RKO (cell line): ENCODE results near the gene CCDC142.
A peak's percentile ranks its signal among the peaks of the same experiment; 100 is the strongest.
"Not testable (repeated sequence)": the region's sequence is repeated elsewhere in the genome, so short reads cannot be mapped to it uniquely, and the experiment has no call there.

ENCODE experiments used
- DNase-seq: peaks from one replicate; pipeline ENCODE4 v3.0.0-alpha.2; 2016; ENCODE audit warnings: low spot score

The CCDC142 gene

DNA sequence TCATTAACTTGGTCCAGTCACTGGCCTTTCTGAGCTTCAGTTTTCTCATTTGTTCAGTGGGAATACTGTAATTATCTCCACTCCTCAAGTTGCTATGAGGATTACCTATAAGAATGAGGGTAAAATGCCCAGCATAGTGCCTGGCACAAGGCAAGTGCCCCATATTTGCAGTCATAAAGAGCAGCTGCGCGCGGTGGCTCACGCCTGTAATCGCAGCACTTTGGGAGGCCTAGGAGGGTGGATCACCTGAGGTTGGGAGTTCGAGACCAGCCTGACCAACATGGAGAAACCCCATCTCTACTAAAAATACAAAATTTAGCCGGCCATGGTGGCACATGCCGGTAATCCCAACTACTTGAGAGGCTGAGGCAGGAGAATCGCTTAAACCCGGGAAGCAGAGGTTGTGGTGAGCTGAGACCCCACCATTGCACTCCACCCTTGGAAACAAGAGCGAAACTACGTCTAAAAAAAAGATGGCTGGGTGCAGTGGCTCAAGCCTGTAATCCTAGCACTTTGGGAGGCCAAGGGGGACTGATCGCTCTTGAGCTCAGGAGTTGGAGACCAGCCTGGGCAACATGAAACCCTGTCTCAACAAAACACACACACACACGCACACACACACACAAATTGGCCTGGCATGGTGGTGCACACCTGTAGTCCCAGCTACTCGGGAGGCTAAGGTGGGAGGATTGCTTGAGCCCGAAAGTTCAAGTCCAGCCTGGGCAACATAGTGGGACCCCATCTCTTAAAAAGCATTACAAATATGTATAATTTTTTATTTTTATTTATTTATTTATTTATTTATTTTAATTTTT is 40.1 kb downstream of the CCDC142 start:
- DNase-seq, result not testable (repeated sequence)

DNA sequence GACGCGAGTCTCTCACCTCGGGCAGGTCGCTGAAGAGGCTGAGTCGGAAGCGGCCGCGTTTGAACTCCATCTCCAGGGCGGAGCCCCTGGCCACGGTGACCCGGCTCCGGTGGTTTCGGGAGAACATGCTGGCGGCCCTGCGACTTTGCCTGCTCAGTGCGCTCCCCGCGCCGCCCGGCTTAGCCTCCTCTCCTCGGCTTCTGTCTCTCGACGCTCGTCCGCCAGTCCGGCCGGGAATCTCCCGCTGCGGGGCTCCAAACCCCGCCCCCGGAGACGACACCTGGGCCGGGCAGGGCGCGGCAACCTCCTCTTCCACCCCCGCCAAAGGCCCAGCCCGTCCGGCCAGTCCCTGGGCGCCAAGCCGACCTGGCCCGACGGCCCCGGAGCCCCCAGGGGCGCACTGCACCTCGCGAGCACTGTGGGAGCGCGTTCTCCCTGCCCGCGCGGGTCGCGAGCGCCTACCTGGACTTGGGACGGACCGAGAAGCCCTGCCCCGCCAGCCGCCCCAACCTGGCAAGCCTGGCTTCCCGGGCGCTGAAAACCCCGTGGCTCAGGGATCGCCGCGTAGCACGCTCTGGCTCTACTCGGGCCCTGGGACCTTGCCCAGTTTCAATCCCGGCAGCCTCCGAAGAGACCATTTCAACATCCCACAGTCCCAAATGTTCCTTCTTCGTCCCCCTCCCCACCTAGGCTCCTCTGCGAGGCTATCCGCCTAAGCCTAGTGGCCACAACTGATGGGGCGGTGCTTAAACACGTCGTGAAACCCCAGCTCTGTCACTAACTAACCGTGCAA is 40.9 kb downstream of the CCDC142 start, which contains the start of gene RTKN:
RTKN (minus strand) TSS at position 248 of the 793 bp plus-strand sequence; CDS start at position 127, 121 bp downstream.
- DNase-seq, result peak; percentile 66

DNA sequence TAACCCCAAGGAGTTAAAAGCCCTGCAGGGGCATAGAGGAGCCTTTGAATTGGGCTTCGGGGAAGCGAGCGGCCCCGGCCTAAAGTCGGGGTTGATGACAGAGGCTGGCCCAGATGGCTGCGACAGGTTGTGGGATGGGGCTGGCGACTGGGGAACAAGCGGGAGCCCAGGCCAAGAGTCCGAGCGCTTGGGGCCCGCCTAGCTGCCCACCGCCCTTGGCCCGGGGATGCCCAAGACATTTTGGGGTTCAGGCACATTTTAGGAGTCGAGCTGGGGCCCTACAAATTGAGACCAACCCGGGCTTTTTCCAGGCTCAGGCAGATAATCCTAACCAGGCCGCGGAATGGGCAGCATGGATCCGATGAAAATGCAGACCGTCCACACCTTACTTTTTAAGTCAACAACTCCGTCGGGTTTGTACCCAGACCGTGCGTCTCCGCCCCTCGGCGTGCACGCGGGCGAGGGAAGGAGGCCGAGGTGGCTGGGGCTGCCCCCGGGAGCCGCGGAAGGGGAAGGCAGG is 41.6 kb downstream of the CCDC142 start:
- peak; percentile 45 for DNase-seq

DNA sequence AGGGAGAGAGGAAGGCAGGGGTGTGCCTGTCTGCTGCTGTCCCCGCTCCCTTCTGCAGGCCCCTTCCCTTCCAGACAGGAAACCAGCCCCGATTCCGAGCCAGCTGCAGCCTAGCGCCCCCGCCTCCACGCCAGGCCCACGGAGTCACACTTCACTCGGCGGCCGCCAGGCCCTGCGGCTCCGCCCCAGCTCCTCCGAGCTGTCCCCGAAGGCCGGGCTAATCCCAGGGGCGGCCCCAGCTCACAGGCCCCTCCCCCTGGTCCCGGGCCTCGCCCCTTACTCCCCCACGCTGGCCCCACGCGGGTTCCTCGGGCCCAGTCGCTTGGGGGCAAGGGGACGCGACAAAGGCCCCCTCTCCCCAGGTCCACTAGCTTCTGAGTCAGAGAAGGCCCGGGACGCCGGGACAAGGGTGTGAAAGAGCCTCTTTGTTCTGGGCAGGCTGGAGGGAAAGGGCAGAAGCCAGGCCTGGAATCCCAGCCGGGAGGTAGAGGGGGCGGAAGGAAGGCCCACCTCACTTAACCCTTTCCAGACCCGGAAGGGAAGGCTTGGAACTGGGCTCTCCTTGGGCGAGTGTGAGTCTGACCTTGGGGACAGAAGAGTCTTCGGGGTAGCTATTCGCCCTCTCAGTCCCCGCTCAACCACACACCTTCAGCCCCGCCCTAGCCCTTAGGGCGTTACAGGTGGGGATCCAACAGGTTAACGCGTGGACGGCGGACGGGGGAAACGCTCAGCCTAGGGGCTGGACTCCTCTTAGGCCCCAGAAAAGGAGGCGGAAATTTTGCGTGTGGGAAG is 42.2 kb downstream of the CCDC142 start:
- DNase-seq, result peak; percentile 89

DNA sequence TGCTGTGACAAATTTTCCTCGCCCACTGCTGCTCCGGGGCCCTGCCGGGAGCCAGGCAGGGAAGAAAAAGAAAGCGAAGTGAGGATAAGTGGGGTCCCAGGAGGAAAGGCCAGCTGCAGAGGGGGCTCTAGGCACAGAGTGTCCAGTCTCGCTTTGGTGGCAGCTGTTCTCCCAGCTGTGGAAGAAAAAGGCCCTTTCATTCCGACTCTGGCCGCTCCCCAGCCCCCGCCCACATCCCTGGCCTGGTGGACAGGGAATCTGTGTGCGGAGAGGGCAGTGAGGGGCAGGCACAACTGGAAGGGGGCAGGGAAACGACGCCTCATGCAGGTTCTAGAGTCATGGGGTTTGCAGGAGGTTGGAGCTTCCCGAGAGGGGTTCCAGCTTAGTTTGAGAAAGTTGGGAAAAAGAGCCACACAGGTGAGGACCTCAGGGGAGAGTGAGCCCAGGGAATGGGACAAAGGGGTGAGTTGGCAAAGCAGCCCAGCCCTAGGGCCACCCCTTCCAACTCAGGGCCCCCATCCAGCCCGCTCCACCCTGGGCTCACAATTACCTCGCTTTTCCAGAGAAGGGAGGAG is 42.9 kb downstream of the CCDC142 start:
- DNase-seq, result peak; percentile 45

DNA sequence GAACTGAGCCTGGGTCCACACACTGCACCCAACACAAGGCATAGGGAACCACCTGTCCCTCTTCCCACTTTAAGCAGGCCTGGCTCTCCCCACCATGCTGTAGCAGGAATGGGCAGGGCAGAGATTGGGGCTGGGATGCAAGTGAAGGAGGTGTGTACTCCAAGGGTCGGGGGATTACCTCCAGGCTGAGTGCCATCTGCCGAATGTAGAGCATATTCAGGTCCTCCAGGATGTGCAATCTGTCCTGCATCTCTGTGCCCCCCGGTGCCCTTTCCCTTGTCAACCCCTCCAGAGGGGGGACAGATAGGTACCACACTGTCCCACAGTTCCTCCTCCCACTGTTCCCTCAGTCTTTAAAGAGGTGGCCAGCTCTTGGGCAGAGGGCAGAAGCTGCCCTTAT is 43.4 kb downstream of the CCDC142 start:
- DNase-seq, result no peak

DNA sequence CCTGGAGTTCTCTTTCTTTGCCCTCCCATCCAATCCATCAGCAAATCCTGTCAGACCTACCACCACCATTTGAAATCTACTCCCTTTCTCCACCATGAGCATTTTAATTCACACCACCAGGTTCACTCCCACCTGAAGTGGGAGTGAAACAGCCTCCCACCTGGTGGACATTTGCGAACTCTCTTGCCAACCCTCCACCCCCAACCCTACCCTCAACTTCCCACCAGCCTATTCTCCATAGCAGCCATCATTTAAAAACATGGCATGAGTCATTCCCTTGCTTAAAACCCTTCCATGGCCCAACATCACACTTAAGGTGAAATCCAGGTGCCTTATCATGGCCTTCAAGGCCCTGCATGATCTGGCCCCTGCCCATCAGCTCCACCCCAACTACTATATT is 44.5 kb downstream of the CCDC142 start:
- DNase-seq, result no peak

DNA sequence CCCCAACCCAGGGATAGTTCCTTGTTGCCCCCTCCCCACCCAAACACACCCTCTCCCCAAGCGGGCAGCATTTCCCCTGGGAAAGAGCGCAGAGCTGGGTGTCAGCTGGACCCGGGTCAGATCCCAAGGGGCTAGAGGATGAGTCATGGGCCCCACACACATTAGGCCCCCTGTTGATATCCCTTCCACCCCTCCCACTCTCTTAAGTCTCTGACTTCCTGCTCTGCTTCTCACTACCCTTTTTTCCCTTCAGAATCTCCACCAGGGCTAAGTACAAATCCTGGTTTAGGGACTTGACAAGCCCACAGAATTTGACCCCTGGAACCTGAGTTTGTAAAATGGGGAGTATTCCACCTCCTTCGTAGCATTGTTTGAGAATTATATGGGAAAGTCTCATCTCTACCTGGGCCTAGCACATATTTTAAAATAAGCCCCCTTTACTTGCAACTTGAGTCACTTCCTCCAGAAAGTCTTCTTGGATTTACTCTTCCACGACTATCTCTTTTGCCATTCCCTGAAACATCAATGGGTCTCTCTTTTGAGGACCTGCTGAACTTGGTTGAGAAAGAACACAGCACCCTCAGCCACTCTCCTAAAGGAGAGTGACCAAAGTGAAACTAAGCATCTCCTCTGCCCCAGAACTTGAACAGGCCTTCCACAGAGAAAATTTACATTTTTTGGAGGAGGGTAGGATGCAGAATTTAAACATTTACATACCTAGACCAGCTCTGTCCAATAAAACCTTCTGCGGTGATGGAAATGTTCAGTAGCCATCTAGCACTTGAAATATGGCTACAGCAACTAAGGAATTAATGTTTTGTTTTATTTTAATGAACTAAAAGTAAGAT is 45.7 kb downstream of the CCDC142 start:
- DNase-seq, result no peak

DNA sequence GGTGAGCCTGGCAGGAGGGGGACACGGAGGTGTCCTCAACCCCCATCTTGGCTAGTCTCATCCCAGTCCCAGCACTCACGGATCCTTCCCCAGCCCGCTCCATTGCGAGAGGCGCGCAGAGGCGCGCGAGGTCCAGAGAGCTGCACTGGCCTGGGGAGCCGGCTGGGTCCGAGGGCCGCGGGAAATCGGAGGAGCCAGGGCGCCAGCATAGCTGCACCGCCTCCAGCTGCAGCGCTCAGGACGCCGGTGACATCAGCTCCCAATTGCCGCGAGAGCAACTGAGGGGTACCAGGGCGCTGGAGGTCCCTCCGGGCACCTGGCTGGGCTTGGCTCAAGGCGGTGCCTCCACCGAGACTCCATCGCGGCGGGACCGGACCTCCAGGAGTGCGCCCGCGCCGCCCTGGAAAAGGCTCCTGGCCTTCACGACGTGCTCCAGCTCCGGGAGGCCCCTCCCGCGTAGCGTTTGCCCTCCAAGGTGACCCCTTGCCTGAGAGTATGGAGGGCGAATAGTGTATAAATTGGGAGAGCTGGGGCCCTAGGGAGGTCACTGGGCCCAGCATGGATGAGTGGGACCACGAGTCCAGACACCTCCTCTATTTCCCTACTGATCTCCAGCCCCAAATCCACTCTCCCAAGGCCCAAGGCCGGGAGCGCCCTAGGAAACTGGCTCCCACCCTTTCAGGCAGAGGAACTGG is 46.5 kb downstream of the CCDC142 start:
- DNase-seq, result no peak

DNA sequence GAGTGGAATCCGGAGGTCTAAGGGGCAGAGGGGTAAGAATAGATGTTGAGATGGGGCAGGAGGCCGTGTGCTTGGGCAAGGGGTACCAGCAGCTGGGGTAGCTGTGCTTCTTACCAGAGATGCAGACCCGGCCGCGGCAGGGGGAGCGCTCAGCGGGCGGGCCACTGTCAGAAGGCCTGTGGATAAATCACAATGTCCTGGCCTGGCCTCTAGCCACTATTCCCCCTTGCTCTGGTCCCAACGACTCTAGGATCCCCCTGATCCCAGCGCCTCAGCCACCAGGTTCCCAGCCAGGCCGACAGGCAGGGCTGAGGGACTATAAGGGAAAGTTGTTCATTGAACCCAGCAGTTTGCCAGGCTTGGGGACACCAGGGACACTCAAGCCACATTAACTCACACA is 52.3 kb downstream of the CCDC142 start:
- DNase-seq, result no peak

DNA sequence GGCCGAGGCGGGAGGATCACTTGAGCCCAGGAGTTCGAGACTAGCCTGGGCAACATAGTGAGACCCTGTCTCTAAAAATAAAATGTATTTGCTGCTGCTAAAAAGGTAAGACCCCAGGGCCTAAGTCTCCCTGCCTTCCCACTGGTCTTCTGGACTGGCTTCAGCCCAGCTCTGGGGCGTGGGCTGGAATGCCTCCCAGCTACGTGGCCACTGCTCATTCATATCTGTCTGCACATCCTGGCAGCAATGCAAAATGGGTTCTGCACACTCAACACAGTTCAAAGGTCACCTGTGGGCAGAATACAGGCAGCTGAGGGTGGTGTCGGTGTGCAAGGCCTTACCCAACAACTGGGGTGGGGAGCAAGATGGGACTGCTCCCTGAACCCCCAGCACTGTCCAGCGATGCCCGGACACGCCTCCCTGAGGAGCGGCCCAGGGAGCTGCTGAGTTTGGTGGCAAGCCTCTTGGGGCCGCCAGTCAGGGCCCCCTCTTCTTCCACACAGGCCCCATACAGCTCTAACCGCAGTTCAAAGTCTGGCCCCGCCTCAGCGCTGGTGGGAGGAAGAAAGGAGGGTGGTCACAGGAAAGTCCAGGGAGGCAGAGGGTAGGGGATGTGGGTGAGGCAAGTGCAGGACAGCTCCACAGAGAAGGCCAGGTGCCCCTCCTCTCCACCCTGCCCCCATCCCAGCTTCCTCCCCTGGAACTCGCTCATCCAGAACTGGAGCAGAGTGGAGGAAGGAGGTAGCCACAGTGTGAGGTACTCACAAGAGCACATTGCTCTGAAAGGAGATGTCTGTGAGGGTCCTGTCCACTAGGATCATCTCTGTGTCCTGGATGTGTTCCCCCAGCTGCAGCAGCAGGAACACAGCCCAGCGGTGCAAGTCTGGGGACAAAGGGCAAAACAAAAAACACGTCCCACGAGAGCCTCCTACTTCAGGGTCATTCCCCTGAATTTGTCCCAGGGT is 53.0 kb downstream of the CCDC142 start:
- no peak for DNase-seq

DNA sequence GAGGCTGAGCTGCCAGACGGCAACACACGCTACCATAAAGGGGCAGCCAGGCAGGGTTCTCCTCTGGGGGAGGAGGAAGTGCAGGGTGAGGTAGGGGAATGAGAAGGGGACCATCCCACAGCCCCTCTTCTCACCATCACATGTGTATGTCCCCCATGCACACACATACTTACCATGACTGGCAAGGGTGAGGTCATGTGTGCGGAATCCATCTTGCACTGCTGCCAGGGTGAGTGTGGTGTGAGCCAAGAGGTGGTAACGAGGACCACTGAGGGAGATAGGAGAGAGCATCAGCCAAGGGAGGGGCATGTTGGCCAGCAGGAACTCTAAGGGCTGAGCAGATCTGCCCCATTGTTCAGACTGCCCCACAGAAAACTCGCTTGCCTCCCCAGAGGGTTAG is 54.1 kb downstream of the CCDC142 start:
- DNase-seq, result no peak

DNA sequence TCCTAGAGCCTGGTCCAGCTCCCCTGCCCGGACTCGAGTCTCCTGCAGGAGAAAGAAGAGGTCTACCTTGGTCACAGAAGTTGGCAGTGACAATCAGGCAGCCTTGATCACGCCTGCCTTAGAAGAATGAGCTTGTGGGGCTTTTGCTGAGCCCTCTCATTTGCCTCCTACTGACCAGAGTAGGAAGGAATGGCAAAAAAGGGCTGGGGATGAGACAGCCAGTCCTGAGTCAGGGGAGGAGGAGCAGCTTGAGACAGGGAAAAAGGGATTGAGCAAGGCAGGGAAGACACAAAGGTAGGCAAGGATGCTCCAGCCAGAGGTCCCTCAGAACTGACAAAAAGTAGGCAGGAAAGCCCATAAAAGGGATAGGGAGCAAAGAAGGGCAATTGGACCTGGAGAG is 55.2 kb downstream of the CCDC142 start:
- DNase-seq, result peak; percentile 35

DNA sequence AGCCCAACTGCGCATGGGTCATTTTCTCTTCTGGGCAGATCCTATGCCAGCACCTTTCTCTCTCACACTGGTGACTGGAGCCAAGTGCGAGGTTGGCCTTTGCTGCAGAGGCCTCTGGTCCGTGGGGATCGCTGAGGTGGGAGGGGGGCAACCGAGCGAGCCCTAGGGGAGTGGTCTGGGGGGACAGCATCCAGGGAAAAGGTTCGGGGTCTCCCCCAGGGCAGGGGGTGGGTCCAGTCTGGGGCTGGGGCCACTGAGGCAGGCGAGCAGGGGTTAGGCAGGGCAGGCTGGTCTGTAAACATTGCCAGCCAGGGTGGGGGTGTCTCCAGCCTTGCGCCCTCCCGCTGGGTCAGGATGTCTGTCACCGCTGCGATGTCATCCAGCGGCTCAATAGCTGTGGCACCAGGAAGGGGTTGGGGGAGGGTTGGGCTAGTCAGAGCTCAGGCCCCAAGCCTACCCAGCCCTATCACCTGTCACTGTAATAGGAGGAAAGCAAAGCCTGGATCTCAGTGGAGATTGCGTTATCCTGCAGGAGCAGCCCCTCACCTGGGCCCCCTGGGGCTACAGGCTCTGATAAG is 56.5 kb downstream of the CCDC142 start:
- no peak for DNase-seq

DNA sequence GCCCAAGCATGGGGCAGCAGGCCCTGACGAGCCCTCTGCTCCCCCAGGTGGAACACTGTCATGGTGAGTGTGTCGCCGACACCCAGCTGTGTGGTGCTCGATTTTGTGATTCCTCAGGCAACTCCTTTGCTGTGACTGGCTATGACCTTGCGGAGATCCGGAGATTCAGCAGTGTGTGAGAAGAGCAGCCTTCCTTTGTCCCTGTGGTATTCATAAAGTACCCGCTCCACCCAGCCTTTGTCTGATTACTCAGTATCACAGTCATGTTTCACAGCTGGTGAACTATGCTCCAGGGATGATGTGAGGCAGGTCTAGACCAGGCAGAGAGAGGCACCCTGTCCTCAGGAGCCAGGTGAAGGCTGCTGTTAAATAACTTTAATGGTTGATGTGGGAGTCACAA is 57.3 kb downstream of the CCDC142 start:
- no peak for DNase-seq

DNA sequence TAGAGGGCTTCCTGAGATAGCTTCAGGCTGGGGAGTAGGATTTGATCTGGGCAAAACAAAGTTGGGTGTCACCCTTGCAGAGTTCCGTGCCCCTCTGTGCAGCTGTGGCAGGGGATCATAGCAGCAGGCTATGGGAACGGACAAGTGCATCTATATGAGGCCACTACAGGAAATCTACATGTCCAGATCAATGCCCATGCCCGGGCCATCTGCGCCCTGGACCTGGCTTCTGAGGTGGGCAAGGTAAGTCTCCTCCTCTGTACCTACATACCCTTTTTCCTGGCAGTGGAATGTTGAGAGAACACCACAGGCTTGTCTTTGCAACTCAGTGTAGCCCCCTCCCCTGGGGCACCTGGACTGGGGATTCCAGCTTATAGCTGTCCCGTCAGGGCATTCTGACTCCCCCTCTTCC is 57.8 kb downstream of the CCDC142 start:
- DNase-seq, result no peak

DNA sequence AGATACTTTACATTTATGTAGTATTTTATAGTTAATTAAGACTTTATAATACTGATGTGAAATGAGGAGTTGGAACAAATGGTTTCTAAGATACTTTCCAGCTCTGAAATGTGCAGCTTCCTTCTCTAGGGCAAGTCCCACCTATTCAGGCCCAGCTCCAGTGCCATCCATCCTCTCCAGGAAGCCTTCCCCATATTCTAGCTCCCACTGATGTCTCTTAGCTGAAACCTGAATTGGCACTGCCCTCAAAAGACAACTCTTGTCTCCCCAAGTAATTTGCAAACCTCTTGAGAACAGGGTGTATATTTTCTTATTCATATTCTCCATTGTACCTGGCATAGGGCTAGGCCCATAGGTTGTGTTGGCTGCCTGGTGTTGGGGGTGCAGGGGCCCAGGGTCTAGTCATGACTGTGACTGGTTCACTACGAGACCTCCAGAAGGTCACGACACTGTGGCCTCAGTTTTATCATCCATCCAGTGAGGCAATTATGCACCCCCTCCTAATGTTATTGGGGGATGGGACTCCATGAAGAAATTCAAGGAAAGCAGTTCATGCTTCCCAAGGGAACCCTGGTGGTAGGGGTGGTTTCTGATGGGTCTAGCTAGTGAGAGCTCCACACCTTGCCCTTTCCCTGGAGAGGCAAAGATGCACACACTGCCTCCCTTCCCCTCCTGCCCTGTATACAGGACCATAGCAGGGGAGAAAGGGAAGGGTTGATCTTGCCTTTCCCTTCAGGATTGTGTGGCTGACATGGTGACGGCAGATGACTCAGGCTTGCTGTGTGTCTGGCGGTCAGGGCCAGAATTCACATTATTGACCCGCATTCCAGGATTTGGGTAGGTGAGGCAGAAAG is 58.4 kb downstream of the CCDC142 start:
- no peak for DNase-seq
